Esophagus squamous epithelium (tissue), 4 donors: ENCODE measurements around the gene ZMYND11.

Experiments used
- POLR2A ChIP-seq, 4 donors: fragments of 450-650 bp; IDR thresholded peaks; one replicate each; pipeline ENCODE4 v1.6.1; 2017; ENCODE audit warnings: antibody characterized with exemption in 4 of 4, mild to moderate bottlenecking in 4 of 4, moderate library complexity in 3 of 4
- TF ChIP-seq, protein P1 (sequence below), 6 experiments: fragments of 450-650 bp in 4 of 6; fragments of 200-600 bp in 2 of 6; sonication (generic) in 2 of 6; IDR thresholded peaks; one replicate each; pipeline ENCODE4 v1.5.1; 2016 to 2019; ENCODE audit warnings: antibody characterized with exemption in 6 of 6, mild to moderate bottlenecking in 4 of 6, moderate library complexity in 4 of 6

DNA sequence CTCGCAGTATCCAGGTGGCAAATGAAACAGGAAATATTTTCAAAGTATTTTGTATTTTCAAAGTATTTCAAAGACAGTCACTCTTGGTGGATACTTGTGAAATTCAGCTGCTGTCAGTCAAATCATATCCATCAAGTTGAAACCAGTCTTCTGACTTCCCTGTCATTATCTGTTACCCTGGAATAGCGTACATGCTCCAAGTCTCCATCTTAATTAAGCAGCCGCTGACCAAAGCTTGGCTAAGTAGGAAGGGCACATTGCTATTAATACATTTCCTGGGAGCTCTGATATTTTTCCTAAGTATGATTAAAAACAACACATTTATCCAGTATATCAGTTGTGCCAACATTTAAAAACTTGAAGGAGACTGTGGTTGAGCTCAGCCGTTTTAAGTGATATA lies 112.2 kb downstream of the ZMYND11 start:
- TF ChIP-seq, protein P1, sequence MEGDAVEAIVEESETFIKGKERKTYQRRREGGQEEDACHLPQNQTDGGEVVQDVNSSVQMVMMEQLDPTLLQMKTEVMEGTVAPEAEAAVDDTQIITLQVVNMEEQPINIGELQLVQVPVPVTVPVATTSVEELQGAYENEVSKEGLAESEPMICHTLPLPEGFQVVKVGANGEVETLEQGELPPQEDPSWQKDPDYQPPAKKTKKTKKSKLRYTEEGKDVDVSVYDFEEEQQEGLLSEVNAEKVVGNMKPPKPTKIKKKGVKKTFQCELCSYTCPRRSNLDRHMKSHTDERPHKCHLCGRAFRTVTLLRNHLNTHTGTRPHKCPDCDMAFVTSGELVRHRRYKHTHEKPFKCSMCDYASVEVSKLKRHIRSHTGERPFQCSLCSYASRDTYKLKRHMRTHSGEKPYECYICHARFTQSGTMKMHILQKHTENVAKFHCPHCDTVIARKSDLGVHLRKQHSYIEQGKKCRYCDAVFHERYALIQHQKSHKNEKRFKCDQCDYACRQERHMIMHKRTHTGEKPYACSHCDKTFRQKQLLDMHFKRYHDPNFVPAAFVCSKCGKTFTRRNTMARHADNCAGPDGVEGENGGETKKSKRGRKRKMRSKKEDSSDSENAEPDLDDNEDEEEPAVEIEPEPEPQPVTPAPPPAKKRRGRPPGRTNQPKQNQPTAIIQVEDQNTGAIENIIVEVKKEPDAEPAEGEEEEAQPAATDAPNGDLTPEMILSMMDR (IDR thresholded peaks at IDR 0.05), result no peak
- no peak for TF ChIP-seq POLR2A (IDR thresholded peaks at IDR 0.05)
